Activated T-helper 2 cell treated with anti-CD3 and anti-CD28 coated beads, Interferon-gamma antibody, Interleukin-2, Interleukin-4, amounts not matched to agents 10 μg/mL and 5 μg/mL and 100 μg/mL, durations not matched to agents 14 hours and 24 hours and 36 hours (primary cell): ENCODE results near the gene RACGAP1. TPM values are rescaled to one million over a fixed set of nuclear protein-coding genes. Genes with fewer than 3 reads are reported as not detected.
A peak's percentile ranks its signal among the peaks of the same experiment; 100 is the strongest.

ENCODE experiments used
- DNase-seq: peaks from one replicate; pipeline ENCODE4 v3.0.0; 2021; ENCODE audit warnings: low spot score
- H3K27ac Mint-ChIP-seq: one replicate; pipeline ENCODE4 v1.8.0; 2021; ENCODE audit warnings: mixed read lengths
- H3K27me3 Mint-ChIP-seq: one replicate; pipeline ENCODE4 v1.8.0; 2021; ENCODE audit warnings: low read depth, mixed read lengths
- H3K36me3 Mint-ChIP-seq: one replicate; pipeline ENCODE4 v1.8.0; 2021; ENCODE audit warnings: low read depth, mixed read lengths
- H3K4me1 Mint-ChIP-seq: one replicate; pipeline ENCODE4 v1.8.0; 2021; ENCODE audit warnings: low read depth, mixed read lengths
- H3K4me3 Mint-ChIP-seq: one replicate; pipeline ENCODE4 v1.8.0; 2021; ENCODE audit warnings: low read depth, mild to moderate bottlenecking, moderate library complexity, mixed read lengths
- H3K9me3 Mint-ChIP-seq: one replicate; pipeline ENCODE4 v1.8.0; 2021; ENCODE audit warnings: mixed read lengths
- intact Hi-C: fragments of 100-400 bp; cut with micrococcal nuclease; formaldehyde crosslinking; loops from one replicate; pipeline ENCODE4 v1.15.1; 2023
- total RNA-seq: library from RNA; stranded (reverse); gene quantifications from 2 replicates; pipeline ENCODE4 v1.2.3, GENCODE V29; 2022

The RACGAP1 gene
- total RNA-seq, 1 donor from 2014 or later, result 77.8 TPM

DNA sequence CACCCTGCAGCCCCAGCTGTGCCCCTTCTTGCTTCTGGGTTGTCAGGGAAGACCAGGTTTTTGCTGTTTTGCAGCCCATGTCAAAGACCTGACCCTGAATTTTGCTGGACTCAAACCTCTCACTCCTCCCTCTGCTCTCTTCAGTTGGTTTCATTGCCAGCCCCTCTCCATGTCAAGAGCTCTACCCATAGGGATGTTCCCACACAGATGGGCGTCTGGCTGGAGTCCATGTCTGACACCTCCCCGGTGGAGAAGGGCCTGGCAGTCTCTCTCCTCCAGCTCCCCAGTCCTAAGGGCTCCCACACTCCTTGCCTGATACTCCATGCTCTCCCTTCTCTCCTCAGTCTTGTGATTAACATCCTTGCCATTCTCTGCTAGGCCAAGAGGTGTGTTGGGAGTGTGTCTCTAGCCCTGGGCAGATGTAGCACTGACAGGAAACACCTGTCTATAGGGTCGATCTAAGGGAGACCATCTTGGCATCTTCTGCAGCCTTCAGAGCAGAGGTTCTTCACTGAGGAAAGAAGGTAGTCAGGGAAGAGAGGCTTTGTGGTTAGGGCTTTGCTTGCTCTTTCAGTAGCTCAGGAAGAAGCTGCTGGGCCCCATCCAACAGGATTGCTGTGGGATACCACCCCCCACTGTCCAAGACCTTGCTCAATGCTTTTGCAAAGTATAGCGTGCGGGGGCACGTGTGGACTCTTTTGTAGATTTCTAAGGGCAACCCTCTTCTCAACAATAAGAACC is 36.8 kb upstream of the RACGAP1 start:
- H3K4me1 Mint-ChIP-seq, result peaks cover 20% of the 10 kb centered on the region
- no peak for DNase-seq
- peaks cover 19% of the 10 kb centered on the region for H3K36me3 Mint-ChIP-seq
- H3K27me3 Mint-ChIP-seq, result peaks cover 2% of the 10 kb centered on the region
- H3K9me3 Mint-ChIP-seq, result no peaks in the 10 kb centered on the region
- intact Hi-C loops, result no loop called here
- no peak overlapping the region for H3K4me3 Mint-ChIP-seq
- H3K27ac Mint-ChIP-seq, result no peak overlapping the region

DNA sequence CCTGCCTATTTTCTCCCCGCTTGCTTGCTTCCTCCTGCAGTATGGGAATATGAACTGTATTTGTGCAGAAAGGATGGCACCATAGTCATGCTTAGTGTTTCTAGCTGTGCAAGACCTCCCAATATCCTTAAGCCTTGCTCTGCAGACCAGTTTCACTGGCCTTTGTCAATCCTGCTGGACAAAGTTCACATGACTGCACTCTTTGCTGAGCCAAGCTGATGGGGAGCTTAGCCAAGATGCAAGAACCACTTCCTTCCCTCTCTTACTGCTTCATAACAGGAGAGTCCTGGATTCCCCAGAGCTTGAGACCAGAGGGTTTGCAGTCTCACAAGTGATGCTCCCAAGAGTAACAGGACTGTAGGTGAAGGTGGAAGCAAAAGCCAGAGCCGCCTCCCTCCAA is 35.9 kb upstream of the RACGAP1 start:
- Mint-ChIP-seq H3K27ac (no peak overlapping the region), H3K36me3 (peaks cover 19% of the 10 kb centered on the region), H3K4me1 (peaks cover 30% of the 10 kb centered on the region), H3K27me3 (peaks cover 12% of the 10 kb centered on the region), H3K9me3 (no peaks in the 10 kb centered on the region), H3K4me3 (no peak overlapping the region)
- intact Hi-C loops, result no loop called here
- no peak for DNase-seq

DNA sequence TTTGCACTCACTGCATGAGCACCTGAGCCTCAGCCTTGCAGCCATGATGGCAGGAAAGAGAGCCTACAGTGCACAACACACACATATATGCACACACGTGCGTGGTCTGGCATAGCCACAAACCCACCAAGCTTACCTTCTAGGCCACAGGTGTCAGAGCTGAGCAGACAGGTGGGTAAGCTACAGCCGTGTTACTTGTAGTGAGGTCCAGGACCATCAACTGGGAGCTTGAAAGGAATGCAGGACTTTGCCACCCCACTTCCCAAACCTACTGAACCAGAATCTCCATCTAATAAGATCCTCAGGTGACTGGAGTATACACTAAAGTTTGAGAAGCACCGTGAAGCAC is 34.8 kb upstream of the RACGAP1 start:
- Mint-ChIP-seq H3K4me3 (peak overlapping the region; percentile 45), H3K36me3 (peaks cover 19% of the 10 kb centered on the region), H3K27ac (no peak overlapping the region), H3K9me3 (no peaks in the 10 kb centered on the region), H3K4me1 (peaks cover 36% of the 10 kb centered on the region), H3K27me3 (peaks cover 15% of the 10 kb centered on the region)
- no peak for DNase-seq
- intact Hi-C loops, result no loop called here

DNA sequence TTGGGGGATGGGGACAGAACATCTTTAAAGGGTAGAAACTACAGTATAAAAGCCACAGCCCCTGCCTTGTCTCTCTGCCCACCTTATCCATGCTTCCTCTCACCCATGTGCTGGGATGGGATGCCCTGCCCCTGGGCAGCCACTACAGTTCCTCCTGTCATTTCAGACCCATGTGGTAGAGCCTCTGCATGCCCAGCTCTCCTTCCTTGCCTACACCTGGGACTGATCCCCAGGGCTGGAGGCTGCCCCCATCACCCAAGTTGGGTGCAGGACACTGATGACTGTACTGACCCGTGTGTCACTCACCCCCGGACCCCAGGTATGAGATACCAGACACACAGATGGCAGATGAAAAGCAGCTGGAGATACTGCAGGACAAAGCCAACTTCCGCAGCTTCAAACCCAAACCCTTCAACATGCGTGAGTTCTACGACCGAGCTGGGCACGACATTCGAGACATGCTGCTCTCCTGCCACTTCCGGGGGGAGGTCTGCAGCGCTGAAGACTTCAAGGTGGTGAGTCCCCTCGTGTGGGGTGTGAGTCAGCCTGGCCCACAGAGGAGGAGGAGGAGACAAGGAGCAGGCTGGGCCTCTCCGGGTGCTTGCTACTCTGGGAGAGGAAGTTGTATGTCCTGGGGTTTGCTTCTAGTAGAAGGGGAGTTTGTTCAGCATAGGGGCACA is 34.3 kb upstream of the RACGAP1 start:
- peak overlapping the region; percentile 40 for H3K27ac Mint-ChIP-seq
- H3K4me1 Mint-ChIP-seq, result peaks cover 36% of the 10 kb centered on the region
- DNase-seq, result peak; percentile 49
- peaks cover 15% of the 10 kb centered on the region for H3K27me3 Mint-ChIP-seq
- H3K36me3 Mint-ChIP-seq, result peaks cover 19% of the 10 kb centered on the region
- intact Hi-C loops, result no loop called here
- no peaks in the 10 kb centered on the region for H3K9me3 Mint-ChIP-seq
- H3K4me3 Mint-ChIP-seq, result peak overlapping the region; percentile 45

DNA sequence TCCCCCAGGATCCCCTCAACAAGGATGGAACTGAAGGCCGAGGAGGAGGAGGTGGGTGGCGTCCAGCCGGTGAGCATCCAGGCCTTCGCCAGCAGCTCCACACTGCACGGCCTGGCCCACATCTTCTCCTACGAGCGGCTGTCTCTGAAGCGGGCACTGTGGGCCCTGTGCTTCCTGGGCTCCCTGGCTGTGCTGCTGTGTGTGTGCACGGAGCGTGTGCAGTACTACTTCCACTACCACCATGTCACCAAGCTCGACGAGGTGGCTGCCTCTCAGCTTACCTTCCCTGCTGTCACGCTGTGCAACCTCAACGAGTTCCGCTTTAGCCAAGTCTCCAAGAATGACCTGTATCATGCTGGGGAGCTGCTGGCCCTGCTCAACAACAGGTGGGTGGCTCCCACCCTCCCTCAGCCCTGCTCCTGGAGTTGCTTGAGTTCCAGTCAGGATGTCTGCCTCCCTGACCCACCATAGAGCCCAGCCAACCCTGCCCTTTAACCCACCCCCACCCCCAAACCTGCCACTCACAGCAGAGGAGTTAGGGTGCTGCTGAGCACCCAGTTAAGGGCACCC is 33.5 kb upstream of the RACGAP1 start:
- H3K4me3 Mint-ChIP-seq, result peak overlapping the region; percentile 66
- no peaks in the 10 kb centered on the region for H3K9me3 Mint-ChIP-seq
- no peak overlapping the region for H3K27ac Mint-ChIP-seq
- H3K27me3 Mint-ChIP-seq, result peaks cover 16% of the 10 kb centered on the region
- intact Hi-C loops, result no loop called here
- DNase-seq, result no peak
- peaks cover 36% of the 10 kb centered on the region for H3K4me1 Mint-ChIP-seq
- peaks cover 19% of the 10 kb centered on the region for H3K36me3 Mint-ChIP-seq

DNA sequence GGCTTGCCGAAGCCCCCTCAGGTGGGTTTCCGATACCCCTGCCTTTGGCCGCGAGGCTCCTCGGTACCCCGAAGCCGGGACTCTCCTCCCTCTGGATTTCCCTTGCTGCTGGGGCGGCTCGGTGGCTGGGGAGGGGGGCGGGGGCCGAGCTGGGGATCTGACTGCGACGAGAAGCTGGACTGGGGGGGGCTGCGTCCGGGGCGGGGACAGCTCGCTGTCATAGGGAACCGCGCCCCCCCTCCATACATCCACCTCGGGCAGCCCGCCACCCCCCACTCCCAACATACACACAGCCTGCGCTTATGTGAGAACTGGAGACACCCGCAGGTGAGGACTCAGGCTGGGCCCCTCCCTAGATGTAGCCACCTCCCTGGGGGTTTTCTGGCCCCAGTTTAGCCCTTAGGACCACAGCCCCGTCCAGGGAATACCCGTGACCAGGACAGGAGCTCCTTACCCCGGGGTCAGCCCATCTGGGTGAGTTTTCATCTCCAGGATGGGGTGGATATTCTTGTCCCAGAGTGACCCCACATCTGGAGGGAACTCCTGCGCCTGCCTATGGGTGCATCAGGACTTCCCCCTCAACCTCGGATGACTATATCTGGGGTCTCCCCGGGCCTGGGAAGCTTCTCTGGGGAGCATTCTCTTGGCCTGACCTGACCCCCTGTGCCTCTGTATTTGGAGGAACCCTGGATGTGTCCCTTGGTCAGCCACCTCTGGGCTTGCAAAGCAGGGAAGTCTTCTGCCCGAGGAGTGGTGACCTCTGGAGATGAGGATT is 32.8 kb upstream of the RACGAP1 start:
- H3K4me1 Mint-ChIP-seq, result peaks cover 36% of the 10 kb centered on the region
- DNase-seq, result no peak
- H3K27ac Mint-ChIP-seq, result no peak overlapping the region
- intact Hi-C loops, result no loop called here
- no peaks in the 10 kb centered on the region for H3K9me3 Mint-ChIP-seq
- peaks cover 18% of the 10 kb centered on the region for H3K27me3 Mint-ChIP-seq
- peaks cover 19% of the 10 kb centered on the region for H3K36me3 Mint-ChIP-seq
- H3K4me3 Mint-ChIP-seq, result peak overlapping the region; percentile 66

DNA sequence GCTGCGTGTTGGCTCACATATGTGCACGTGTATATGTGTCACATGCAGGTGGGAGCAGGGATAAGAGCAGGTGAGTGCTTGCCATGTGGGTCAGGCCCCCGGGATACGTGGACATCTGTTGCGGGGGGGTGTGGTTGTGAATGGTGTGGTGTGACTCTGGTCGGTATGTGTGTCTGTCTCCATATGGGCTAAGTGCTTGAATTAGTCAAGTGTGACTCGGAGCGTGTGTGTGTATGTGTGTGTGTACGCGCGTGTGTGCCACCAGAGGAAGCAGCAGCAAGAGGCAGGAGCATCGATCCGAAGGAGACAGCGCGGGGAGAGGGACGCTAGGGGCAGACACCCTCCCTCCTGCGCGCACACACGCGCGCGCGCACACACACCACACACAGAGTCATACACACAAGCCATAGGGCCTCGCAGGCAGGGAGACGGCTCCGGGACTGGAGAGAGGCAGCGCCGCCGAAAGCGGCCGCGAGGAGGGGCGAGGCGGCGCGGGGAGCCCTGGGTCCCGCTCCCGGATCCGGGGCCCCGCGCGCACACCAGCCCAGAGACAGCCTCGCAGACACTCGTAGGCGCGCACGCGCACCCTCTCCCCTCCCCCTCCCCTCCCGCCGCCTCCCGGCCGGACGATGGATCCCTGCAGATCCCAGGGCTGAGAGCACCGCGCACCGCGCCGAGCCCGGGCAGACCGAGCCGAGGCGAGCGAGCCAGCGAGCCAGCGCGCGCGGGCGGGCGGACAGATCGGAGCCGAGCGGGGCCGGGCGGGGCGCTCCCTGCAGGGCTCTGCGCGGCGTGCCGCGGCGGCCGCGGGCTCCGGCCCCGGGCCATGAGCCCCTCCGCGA is 31.9 kb upstream of the RACGAP1 start, which contains the start of gene ASIC1:
Gene ASIC1 (plus strand): TSS at position 597 of the 842 bp plus-strand sequence. CDS start 1,171 bp downstream, outside the sequence.
- intact Hi-C loops, result loop anchor here (1.0 kb wide), 3 partner anchors 18 to 190 kb away; no protein-coding TSS in a partner anchor
- H3K27me3 Mint-ChIP-seq, result peaks cover 26% of the 10 kb centered on the region
- DNase-seq, result peak; percentile 46
- peak within 1 kb of the TSS; percentile 89 for H3K4me3 Mint-ChIP-seq
- peak within 1 kb of the TSS; percentile 72 for H3K27ac Mint-ChIP-seq
- H3K4me1 Mint-ChIP-seq, result peaks cover 36% of the 10 kb centered on the region
- no peaks in the 10 kb centered on the region for H3K9me3 Mint-ChIP-seq
- H3K36me3 Mint-ChIP-seq, result peaks cover 18% of the 10 kb centered on the region

DNA sequence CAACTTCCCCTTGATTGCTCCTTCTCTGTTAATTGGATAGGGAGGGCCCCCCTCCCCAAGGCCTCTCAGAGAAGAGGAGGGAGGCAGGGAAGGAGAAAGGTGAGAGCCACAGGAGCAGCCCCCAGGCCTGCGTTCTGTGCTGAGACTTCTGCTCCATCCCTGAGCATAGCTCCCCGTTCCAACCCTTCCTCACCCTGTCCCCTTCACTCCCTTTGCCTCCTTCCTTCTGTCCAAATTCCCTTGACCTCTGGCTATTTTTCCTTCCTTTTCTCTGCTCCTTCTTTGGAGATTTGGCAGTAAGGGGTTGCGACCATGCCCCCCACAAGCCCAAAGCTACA is 31.3 kb upstream of the RACGAP1 start:
- no peak overlapping the region for H3K27ac Mint-ChIP-seq
- H3K27me3 Mint-ChIP-seq, result peaks cover 30% of the 10 kb centered on the region

DNA sequence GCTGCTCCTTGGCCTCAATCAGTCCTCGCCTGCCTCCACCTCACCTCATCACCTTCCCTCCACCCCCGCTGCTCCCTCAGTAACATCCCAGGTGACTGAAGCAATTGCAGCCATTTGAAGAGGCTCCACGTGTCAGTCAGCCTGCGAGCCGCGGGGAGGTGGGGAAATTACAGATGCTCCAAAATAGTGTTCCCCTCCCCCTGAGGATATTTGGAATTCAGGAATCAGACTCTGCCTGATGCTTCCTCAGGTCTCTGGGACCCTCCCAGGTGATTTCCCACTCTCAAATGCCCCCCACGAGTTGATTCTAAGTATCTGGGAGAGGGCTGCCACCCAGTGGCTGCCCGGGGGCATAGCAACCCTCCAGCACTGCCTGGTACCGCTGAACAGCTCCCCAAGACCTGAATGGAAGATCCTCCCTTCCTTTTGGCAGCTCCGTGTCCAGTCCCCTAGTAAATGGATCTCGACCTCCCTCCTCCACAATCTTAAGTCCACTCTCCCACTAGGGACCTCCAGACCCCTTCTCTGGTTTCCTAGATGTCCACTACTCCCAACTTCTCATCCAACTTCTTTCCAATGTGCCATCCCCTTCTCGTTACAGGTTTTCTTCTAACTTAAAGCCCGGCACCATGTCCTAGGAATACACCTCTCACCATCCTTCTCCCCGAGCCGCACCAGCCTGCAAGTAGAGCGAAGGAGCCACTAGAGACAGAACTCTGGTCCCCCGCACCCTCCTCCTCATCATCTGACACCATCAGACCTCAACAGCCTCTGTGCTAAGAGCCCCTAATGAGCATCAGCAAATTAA is 30.7 kb upstream of the RACGAP1 start:
- Mint-ChIP-seq H3K36me3 (peaks cover 10% of the 10 kb centered on the region), H3K9me3 (no peaks in the 10 kb centered on the region), H3K4me3 (peak overlapping the region; percentile 89), H3K4me1 (peaks cover 33% of the 10 kb centered on the region), H3K27ac (peak overlapping the region; percentile 25), H3K27me3 (peaks cover 34% of the 10 kb centered on the region)
- DNase-seq, result peak; percentile 49
- intact Hi-C loops, result loop anchor here (1.0 kb wide), 3 partner anchors 17 to 189 kb away; no protein-coding TSS in a partner anchor

More for the DNA sequence above, 31.3 kb upstream of the RACGAP1 start:
- no peak for DNase-seq
- peaks cover 14% of the 10 kb centered on the region for H3K36me3 Mint-ChIP-seq
- H3K4me3 Mint-ChIP-seq, result peak overlapping the region; percentile 89
- H3K4me1 Mint-ChIP-seq, result peaks cover 34% of the 10 kb centered on the region
- intact Hi-C loops, result loop anchor here (1.0 kb wide), 3 partner anchors 17 to 189 kb away; no protein-coding TSS in a partner anchor
- H3K9me3 Mint-ChIP-seq, result no peaks in the 10 kb centered on the region

DNA sequence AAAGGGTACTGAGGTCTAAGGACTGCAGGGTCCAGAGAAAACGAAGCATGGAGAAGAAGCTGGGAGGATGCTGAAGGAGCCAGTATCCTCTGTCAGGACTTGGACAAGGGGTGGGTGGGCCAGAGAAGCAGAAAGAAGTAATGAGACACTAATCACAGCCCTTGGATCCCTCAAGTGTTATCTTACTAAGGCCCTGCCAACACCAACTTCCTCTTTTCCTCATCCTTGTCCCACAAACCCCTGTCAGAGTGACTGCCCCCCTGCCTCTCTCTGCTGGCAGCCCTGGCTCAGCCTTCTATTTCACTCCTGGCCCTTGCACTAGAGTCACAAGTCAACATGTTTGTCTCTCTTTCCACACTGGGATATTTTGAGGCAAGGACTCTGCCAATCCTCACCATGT is 28.3 kb upstream of the RACGAP1 start:
- no peaks in the 10 kb centered on the region for H3K36me3 Mint-ChIP-seq
- H3K4me1 Mint-ChIP-seq, result peaks cover 17% of the 10 kb centered on the region
- intact Hi-C loops, result no loop called here
- H3K4me3 Mint-ChIP-seq, result no peak overlapping the region
- peaks cover 52% of the 10 kb centered on the region for H3K27me3 Mint-ChIP-seq
- DNase-seq, result no peak
- no peak overlapping the region for H3K27ac Mint-ChIP-seq
- H3K9me3 Mint-ChIP-seq, result no peaks in the 10 kb centered on the region

DNA sequence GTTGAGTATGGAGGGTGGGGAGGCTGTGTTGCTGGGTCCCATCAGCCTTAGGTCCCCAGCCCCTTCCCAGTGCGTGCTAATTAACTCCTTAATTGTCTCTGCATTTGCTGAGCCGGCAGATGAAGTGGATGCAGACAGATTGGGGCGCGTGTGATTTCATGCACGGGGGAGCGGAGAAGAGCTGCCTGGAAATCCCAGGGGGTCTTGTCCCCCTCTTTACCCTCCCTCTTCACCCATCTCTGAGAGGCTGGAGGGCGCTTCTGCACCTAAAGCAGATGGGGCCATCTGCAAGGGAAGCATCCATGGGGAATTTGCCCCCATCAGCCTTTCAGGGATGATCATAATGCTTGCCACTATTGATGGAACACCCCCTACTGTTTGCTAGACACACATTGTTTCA is 27.7 kb upstream of the RACGAP1 start:
- H3K4me1 Mint-ChIP-seq, result peaks cover 17% of the 10 kb centered on the region
- H3K4me3 Mint-ChIP-seq, result no peak overlapping the region
- intact Hi-C loops, result no loop called here
- H3K27me3 Mint-ChIP-seq, result peaks cover 52% of the 10 kb centered on the region
- H3K36me3 Mint-ChIP-seq, result no peaks in the 10 kb centered on the region
- no peak for DNase-seq
- H3K9me3 Mint-ChIP-seq, result no peaks in the 10 kb centered on the region
- no peak overlapping the region for H3K27ac Mint-ChIP-seq
